HL-60 (cell line): ENCODE measurements around the gene SNTG2.
A peak's percentile ranks its signal among the peaks of the same experiment; 100 is the strongest.

ENCODE experiments used
- DNase-seq, 2 experiments: peaks; one replicate each; pipeline ENCODE4 v3.0.0-alpha.2; 2010 to 2020; ENCODE audit warnings: low read depth in 1 of 2, low spot score in 1 of 2
- H3K27ac ChIP-seq: fragments of 250-450 bp; sonication (Bioruptor Pico); replicated peaks from 2 replicates; pipeline ENCODE4 v1.5.1; 2020; ENCODE audit warnings: mild to moderate bottlenecking, moderate library complexity
- H3K27me3 ChIP-seq: fragments of 250-450 bp; sonication (Bioruptor Pico); 2 replicates; pipeline ENCODE4 v1.5.1; 2021; ENCODE audit warnings: mild to moderate bottlenecking, moderate library complexity; ENCODE audit not compliant: insufficient read depth, poor library complexity, severe bottlenecking
- H3K4me3 ChIP-seq: replicated peaks from 2 replicates; pipeline ENCODE4 v1.5.1; 2011; ENCODE audit warnings: mild to moderate bottlenecking, control low read depth, low read length; ENCODE audit not compliant: insufficient read depth
- GABPA ChIP-seq: IDR thresholded peaks from 2 replicates; pipeline ENCODE4 v1.6.1; 2012; ENCODE audit warnings: low read depth
- POLR2AphosphoS5 ChIP-seq: IDR thresholded peaks from 2 replicates; pipeline ENCODE4 v1.6.1; 2012; ENCODE audit warnings: low read depth
- SPI1 ChIP-seq: IDR thresholded peaks from 2 replicates; pipeline ENCODE4 v1.6.1; 2012; ENCODE audit warnings: low read depth, mild to moderate bottlenecking, borderline replicate concordance
- TF ChIP-seq, protein P1 (sequence below): IDR thresholded peaks from one replicate; pipeline ENCODE4 v1.5.1; 2011; ENCODE audit warnings: low read length, control low read depth, inconsistent platforms; ENCODE audit not compliant: insufficient read depth
- TF ChIP-seq, protein P2 (sequence below): IDR thresholded peaks from 2 replicates; pipeline ENCODE4 v1.6.1; 2012; ENCODE audit warnings: low read depth; ENCODE audit not compliant: insufficient replicate concordance

SNTG2 gene

DNA sequence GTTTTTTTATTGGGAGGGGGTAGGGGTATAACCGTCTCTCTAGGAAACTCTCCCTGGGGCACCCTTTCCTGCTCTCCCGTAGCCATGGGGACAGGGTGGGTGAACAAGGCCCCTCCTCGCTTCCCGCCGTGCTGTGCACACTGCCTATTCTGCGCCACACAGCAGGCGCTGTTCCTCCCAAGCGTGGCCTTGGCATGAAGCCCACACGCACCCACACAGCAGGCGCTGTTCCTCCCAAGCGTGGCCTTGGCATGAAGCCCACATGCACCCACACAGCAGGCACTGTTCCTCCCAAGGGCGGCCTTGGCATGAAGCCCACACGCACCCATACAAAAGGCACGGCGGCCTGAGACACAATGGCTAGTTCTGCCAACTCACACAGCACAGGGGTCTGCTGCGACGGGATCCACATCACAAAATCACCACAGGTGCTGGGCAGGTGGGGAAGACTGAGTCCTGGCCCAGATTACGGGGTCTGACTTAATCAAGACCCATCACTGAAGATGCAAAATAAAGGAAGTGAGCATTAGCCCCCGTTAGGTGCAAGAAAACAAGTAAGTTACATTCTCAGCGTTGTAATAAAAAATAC is 416.0 kb downstream of the SNTG2 start:
- Histone ChIP-seq H3K27ac (no peak overlapping the region), H3K4me3 (no peak overlapping the region), H3K27me3 (no peaks in the 10 kb centered on the region)
- DNase-seq = peak in 1 of 2 experiments; percentile 9
- peak; percentile 52; the same call in 1 of the 2 replicates for TF ChIP-seq POLR2AphosphoS5
- TF ChIP-seq, protein P1, sequence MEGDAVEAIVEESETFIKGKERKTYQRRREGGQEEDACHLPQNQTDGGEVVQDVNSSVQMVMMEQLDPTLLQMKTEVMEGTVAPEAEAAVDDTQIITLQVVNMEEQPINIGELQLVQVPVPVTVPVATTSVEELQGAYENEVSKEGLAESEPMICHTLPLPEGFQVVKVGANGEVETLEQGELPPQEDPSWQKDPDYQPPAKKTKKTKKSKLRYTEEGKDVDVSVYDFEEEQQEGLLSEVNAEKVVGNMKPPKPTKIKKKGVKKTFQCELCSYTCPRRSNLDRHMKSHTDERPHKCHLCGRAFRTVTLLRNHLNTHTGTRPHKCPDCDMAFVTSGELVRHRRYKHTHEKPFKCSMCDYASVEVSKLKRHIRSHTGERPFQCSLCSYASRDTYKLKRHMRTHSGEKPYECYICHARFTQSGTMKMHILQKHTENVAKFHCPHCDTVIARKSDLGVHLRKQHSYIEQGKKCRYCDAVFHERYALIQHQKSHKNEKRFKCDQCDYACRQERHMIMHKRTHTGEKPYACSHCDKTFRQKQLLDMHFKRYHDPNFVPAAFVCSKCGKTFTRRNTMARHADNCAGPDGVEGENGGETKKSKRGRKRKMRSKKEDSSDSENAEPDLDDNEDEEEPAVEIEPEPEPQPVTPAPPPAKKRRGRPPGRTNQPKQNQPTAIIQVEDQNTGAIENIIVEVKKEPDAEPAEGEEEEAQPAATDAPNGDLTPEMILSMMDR = no peak

DNA sequence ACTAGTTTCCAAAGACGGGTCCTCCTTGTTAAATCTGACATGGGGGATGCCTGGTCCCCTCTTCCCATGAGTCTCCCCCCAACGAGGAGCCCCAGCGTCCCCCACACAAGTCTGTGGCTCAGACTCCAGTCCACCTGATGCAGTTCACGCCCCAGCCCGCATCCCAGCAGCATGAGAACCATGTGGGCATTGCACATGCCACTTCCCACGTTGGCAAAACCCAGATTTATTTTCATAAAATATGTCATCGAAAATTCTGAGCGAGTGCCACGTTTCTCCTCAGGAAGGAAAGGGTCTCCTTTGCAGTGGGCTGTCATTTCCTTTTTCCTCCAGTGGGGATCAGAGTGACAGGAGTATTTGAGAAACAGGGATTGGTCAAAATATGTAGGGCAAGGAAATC is 417.0 kb downstream of the SNTG2 start:
- no peak for TF ChIP-seq POLR2AphosphoS5
- TF ChIP-seq, protein P1 = no peak
- no peak for DNase-seq
- no peaks in the 10 kb centered on the region for H3K27me3 ChIP-seq
- H3K27ac ChIP-seq = no peak overlapping the region
- H3K4me3 ChIP-seq = no peak overlapping the region

DNA sequence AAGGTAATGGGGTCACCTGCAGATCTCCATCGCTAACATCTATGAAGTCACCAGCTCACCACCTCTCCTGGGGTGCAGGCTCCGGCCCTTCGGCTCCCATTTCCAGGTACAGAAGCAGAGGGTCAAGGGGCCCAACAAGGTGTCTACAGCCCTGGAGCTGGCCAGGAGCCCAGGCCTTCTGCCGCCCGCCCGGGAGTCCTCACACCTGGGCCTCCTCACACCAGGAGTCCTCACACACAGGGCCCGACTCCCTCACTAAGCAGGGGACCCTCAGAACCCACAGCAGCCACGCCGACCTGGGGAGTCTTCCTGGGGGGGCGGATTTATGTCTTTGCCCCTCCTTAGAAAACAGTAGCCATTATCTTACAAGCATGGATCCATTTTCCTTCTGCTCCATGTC is 419.3 kb downstream of the SNTG2 start:
- DNase-seq = no peak

DNA sequence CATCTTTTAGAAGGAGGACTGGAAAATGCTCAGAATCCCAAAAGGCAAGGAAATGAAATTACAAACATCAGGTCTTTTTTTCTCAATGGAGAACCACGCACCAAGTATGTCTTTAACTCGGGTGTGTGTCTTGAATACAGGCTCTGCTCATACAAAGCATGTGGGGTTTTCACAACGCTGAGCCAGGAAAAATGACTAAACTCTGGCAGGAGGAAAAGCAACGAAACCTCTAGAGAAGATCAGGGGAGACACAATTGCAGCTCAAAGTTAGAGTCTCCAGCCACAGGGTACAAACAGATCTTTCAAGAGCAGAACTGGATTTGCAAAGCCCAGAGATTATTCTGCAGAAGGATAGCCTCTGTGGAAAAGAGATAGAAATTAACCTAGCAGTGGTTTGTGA is 419.8 kb downstream of the SNTG2 start:
- H3K27me3 ChIP-seq = no peaks in the 10 kb centered on the region
- DNase-seq = no peak
- TF ChIP-seq, protein P1 = no peak
- TF ChIP-seq SPI1 (no peak), POLR2AphosphoS5 (no peak), GABPA (no peak)
- TF ChIP-seq, protein P2, sequence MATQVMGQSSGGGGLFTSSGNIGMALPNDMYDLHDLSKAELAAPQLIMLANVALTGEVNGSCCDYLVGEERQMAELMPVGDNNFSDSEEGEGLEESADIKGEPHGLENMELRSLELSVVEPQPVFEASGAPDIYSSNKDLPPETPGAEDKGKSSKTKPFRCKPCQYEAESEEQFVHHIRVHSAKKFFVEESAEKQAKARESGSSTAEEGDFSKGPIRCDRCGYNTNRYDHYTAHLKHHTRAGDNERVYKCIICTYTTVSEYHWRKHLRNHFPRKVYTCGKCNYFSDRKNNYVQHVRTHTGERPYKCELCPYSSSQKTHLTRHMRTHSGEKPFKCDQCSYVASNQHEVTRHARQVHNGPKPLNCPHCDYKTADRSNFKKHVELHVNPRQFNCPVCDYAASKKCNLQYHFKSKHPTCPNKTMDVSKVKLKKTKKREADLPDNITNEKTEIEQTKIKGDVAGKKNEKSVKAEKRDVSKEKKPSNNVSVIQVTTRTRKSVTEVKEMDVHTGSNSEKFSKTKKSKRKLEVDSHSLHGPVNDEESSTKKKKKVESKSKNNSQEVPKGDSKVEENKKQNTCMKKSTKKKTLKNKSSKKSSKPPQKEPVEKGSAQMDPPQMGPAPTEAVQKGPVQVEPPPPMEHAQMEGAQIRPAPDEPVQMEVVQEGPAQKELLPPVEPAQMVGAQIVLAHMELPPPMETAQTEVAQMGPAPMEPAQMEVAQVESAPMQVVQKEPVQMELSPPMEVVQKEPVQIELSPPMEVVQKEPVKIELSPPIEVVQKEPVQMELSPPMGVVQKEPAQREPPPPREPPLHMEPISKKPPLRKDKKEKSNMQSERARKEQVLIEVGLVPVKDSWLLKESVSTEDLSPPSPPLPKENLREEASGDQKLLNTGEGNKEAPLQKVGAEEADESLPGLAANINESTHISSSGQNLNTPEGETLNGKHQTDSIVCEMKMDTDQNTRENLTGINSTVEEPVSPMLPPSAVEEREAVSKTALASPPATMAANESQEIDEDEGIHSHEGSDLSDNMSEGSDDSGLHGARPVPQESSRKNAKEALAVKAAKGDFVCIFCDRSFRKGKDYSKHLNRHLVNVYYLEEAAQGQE = no peak
- H3K4me3 ChIP-seq = no peak overlapping the region
- H3K27ac ChIP-seq = no peak overlapping the region

More for the DNA sequence above, 419.3 kb downstream of the SNTG2 start:
- no peaks in the 10 kb centered on the region for H3K27me3 ChIP-seq
- H3K4me3 ChIP-seq = no peak overlapping the region
- TF ChIP-seq, protein P2 = no peak
- TF ChIP-seq SPI1 (no peak), GABPA (no peak), POLR2AphosphoS5 (no peak)
- TF ChIP-seq, protein P1 = no peak
- H3K27ac ChIP-seq = no peak overlapping the region
